GM21723 (cell line): ENCODE data around the gene IGFBP7.
A peak's percentile ranks its signal among the peaks of the same experiment; 100 is the strongest.

Source experiments
- ATAC-seq: cut with Tn5 transposase; IDR thresholded peaks from one replicate; pipeline ENCODE4 v1.9.1; 2021; ENCODE audit warnings: mild to moderate bottlenecking, moderate library complexity; ENCODE audit not compliant: unreplicated experiment

The IGFBP7 gene

GRCh38 chr4:57131849-57132742 lies 21.9 kb upstream of the IGFBP7 start:
- ATAC-seq = no peak

GRCh38 chr4:57129477-57129876 lies 19.3 kb upstream of the IGFBP7 start:
- ATAC-seq = no peak

GRCh38 chr4:57127361-57127760 lies 17.2 kb upstream of the IGFBP7 start:
- ATAC-seq = no peak

GRCh38 chr4:57125996-57126395 lies 15.8 kb upstream of the IGFBP7 start:
- ATAC-seq = no peak

- ATAC-seq = no peak
These were observed 14.0 kb upstream of the IGFBP7 start for GRCh38 chr4:57124145-57124544.

GRCh38 chr4:57122959-57123358 lies 12.8 kb upstream of the IGFBP7 start:
- no peak for ATAC-seq

GRCh38 chr4:57119054-57119651 lies 9.0 kb upstream of the IGFBP7 start:
- ATAC-seq = no peak

GRCh38 chr4:57117491-57117890 lies 7.3 kb upstream of the IGFBP7 start:
- ATAC-seq = no peak

GRCh38 chr4:57116245-57116644 lies 6.1 kb upstream of the IGFBP7 start:
- no peak for ATAC-seq

GRCh38 chr4:57114973-57115372 lies 4.8 kb upstream of the IGFBP7 start:
- no peak for ATAC-seq

GRCh38 chr4:57113870-57114269 lies 3.7 kb upstream of the IGFBP7 start:
- ATAC-seq = no peak

GRCh38 chr4:57110640-57111511 lies 691 bp upstream of the IGFBP7 start:
- peak; percentile 57 for ATAC-seq

GRCh38 chr4:57109411-57109846 lies 756 bp downstream of the IGFBP7 start:
- no peak for ATAC-seq

GRCh38 chr4:57106181-57106580 lies 4.0 kb downstream of the IGFBP7 start:
- no peak for ATAC-seq

GRCh38 chr4:57104706-57105560 lies 5.3 kb downstream of the IGFBP7 start:
- no peak for ATAC-seq

GRCh38 chr4:57103051-57103450 lies 7.1 kb downstream of the IGFBP7 start:
- ATAC-seq = no peak

- no peak for ATAC-seq
These were observed 8.0 kb downstream of the IGFBP7 start for GRCh38 chr4:57102050-57102624.

- no peak for ATAC-seq
These were observed 9.1 kb downstream of the IGFBP7 start for GRCh38 chr4:57100979-57101651.

GRCh38 chr4:57099363-57099762 lies 10.8 kb downstream of the IGFBP7 start:
- ATAC-seq = no peak

GRCh38 chr4:57098941-57099340 lies 11.2 kb downstream of the IGFBP7 start:
- ATAC-seq = no peak
